ENCODE data around the gene LRRC4B. TPM values are rescaled to one million over a fixed set of nuclear protein-coding genes. Genes with fewer than 3 reads are reported as not detected.
A peak's percentile ranks its signal among the peaks of the same experiment; 100 is the strongest.
"Not testable (repeated sequence)": the region's sequence is repeated elsewhere in the genome, so short reads cannot be mapped to it uniquely, and the experiment has no call there.

LRRC4B gene
- total RNA-seq, 1 donor from 2014 or later, result 35.9 TPM

GRCh38 chr19:50552540-50552939 lies 15.7 kb downstream of the LRRC4B start:
- no peak for DNase-seq (ENCODE audit: low spot score)

GRCh38 chr19:50551715-50552187 lies 16.5 kb downstream of the LRRC4B start:
- peak; percentile 40 for DNase-seq (ENCODE audit: low spot score)

- no peak for DNase-seq (ENCODE audit: low spot score)
Measured at GRCh38 chr19:50551034-50551714, 17.1 kb downstream of the LRRC4B start.

GRCh38 chr19:50550594-50550966 lies 17.7 kb downstream of the LRRC4B start:
- DNase-seq (ENCODE audit: low spot score), result no peak

- DNase-seq (ENCODE audit: low spot score), result no peak
Measured at GRCh38 chr19:50549927-50550593, 18.2 kb downstream of the LRRC4B start.

- no peak for DNase-seq (ENCODE audit: low spot score)
Measured at GRCh38 chr19:50549059-50549926, 18.9 kb downstream of the LRRC4B start.

GRCh38 chr19:50548191-50549058 lies 19.8 kb downstream of the LRRC4B start:
- DNase-seq (ENCODE audit: low spot score), result no peak

- DNase-seq (ENCODE audit: low spot score), result peak; percentile 35
Measured at GRCh38 chr19:50547385-50548190, 20.6 kb downstream of the LRRC4B start.

GRCh38 chr19:50546527-50547221 lies 21.6 kb downstream of the LRRC4B start:
- DNase-seq (ENCODE audit: low spot score), result no peak

GRCh38 chr19:50542943-50543342 lies 25.3 kb downstream of the LRRC4B start:
- DNase-seq (ENCODE audit: low spot score), result no peak

GRCh38 chr19:50537769-50538230 lies 30.4 kb downstream of the LRRC4B start:
- DNase-seq (ENCODE audit: low spot score), result peak; percentile 67

GRCh38 chr19:50537306-50537685 lies 30.9 kb downstream of the LRRC4B start:
- DNase-seq (ENCODE audit: low spot score), result no peak

- DNase-seq (ENCODE audit: low spot score), result no peak
Measured at GRCh38 chr19:50536662-50537305, 31.5 kb downstream of the LRRC4B start.

- DNase-seq (ENCODE audit: low spot score), result no peak
Measured at GRCh38 chr19:50535672-50536187, 32.5 kb downstream of the LRRC4B start.

GRCh38 chr19:50534478-50534877 lies 33.8 kb downstream of the LRRC4B start:
- DNase-seq (ENCODE audit: low spot score), result no peak

GRCh38 chr19:50532952-50533351 lies 35.3 kb downstream of the LRRC4B start:
- DNase-seq (ENCODE audit: low spot score), result no peak

- DNase-seq (ENCODE audit: low spot score), result no peak
Measured at GRCh38 chr19:50531171-50531612, 37.0 kb downstream of the LRRC4B start.

- not testable (repeated sequence) for DNase-seq (ENCODE audit: low spot score)
Measured at GRCh38 chr19:50528052-50528451, 40.2 kb downstream of the LRRC4B start.

GRCh38 chr19:50522881-50523280 lies 45.4 kb downstream of the LRRC4B start:
- no peak for DNase-seq (ENCODE audit: low spot score)

All from umbilical cord (tissue), 2 donors.